Measurements from ENCODE around the gene REEP3.

DNA sequence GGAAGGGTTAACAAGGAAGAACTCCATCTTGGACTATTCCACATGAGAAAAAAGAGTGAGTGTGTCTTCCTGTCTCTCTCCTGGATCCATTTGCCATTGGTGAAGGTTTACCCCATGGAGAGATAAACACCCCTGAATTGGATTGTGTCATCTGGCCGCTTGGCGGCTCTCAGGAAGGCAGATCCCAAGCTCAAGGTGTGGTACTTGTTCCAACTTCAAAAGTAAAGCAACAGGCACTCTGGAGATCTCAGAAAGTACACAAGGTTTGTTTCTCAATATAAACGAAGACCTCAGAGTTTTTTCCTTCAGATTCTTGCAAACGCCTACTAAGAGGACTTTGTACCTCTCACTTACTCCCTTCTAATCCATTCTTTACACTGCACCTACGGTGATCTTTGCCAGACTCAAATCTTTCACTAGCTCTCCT, 116.7 kb downstream of the REEP3 start:
- TF ChIP-seq GATA3 (IDR thresholded peaks at IDR 0.05; ENCODE audit: low read depth, low read length) (no peak), GATA2 (IDR thresholded peaks at IDR 0.05; ENCODE audit: low read depth, low read length) (no peak)

All from SH-SY5Y (cell line).